Measurements from ENCODE around the gene EXTL2.
"Not testable (repeated sequence)": the region's sequence is repeated elsewhere in the genome, so short reads cannot be mapped to it uniquely, and the experiment has no call there.

The EXTL2 gene, protein sequence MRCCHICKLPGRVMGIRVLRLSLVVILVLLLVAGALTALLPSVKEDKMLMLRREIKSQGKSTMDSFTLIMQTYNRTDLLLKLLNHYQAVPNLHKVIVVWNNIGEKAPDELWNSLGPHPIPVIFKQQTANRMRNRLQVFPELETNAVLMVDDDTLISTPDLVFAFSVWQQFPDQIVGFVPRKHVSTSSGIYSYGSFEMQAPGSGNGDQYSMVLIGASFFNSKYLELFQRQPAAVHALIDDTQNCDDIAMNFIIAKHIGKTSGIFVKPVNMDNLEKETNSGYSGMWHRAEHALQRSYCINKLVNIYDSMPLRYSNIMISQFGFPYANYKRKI

DNA sequence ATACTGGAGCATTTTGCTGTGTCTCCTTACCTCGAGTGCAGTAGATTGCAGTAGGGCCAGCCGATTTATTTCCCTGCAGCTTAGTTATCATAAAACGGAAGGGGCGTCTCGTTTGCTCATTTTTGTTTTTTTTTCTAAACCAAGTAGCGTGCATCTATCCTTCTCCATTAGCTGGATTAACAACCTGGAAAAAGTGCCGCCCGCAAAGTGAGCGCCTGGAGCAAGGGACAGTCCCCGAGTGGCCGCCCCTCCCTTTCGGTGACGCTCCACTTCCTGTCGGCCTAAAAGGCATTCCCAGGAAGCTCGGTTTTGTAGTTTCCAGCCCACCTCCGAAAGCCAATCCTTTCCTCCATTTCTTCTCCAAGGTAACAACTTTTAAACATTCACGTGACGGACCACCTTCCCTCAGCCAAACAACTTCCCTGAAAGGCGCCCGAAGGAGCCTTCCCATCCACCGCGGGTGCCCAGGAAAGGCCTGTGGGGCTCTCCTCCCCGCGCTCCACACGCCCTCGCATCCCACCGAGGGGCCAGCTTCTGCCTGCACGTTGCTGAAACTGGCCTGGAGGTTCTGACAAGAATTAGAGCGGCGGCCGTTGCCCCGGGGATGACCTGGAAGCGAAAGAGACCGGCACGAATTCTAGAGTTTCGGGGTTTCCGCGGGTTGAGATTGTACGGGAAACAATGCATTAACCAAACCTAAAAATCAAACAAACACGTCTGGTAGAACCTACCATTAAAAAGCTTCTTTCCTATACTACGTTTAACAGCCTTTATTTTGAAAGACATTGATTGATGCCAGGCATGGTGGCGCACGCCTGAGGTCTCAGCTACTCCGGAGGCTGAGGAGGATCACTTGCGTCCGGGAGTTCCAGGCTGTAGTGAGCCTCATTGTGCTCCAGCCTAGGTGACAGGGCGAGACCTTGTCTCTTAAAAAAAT, at the start of gene EXTL2:
Gene EXTL2, minus strand, starts transcription at position 240 of the 937 bp plus-strand sequence. CDS start 6,085 bp downstream, outside the sequence.
- DNase-seq (ENCODE audit: low spot score) = peak; percentile 71

- DNase-seq (ENCODE audit: low spot score) = no peak
Observed at GRCh38 chr1:100943533-100943932, 48.9 kb upstream of the EXTL2 start.

DNA sequence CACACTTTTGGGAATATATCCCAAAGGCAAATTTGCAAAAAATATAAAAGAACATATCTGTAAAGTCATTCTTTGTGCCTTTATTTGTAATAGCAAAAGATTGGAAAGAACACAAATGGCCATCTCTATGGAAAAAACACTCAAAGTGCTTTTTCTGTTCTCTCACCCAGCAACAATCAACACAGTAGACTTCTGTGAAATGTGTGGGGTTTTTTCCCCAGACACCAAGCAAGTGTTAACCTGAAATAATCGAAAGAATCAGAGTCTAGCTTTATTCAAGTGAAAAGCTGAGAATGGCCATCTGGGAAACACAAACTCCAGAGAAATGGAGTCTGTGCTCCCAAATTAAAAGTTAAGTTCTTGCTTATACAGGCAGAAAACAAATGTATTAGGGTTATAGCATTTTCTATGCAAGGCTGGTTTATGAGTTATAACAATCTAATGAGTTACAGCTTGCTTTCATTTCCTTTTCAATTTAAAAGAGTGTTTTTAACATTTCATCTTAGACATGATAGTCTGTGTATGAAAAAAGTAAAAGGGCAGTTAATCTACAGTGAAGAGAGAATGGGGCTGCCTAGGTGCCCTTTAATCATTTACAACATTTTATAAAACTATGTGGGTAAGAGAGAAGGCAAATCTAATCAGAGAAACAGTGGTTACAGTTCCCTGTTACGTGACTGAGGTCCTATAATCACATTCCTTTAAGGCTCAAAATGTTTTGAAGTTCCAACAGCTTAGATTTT, 47.8 kb upstream of the EXTL2 start:
- DNase-seq (ENCODE audit: low spot score) = no peak

GRCh38 chr1:100941580-100942216, 47.1 kb upstream of the EXTL2 start:
- DNase-seq (ENCODE audit: low spot score) = no peak

DNA sequence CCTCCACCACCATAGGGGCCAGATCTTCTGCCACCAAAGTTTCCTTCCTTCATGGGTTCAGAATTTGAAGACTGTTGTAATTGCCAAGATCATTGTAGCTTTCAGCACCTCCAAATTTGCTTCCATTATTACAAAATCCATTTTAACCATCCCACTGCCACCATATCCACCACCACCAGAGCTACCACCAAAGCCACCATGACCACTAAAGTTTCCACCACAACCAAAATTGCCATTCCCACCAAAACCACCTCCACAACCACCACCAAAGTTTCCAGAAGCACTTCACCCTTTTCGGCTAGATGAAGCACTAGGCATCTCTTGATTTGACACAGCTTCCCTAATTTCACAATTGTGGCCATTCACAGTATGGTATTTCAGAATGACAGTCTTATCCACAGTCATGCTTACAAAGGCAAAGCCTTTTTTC, 46.5 kb upstream of the EXTL2 start:
- DNase-seq (ENCODE audit: low spot score) = no peak

DNA sequence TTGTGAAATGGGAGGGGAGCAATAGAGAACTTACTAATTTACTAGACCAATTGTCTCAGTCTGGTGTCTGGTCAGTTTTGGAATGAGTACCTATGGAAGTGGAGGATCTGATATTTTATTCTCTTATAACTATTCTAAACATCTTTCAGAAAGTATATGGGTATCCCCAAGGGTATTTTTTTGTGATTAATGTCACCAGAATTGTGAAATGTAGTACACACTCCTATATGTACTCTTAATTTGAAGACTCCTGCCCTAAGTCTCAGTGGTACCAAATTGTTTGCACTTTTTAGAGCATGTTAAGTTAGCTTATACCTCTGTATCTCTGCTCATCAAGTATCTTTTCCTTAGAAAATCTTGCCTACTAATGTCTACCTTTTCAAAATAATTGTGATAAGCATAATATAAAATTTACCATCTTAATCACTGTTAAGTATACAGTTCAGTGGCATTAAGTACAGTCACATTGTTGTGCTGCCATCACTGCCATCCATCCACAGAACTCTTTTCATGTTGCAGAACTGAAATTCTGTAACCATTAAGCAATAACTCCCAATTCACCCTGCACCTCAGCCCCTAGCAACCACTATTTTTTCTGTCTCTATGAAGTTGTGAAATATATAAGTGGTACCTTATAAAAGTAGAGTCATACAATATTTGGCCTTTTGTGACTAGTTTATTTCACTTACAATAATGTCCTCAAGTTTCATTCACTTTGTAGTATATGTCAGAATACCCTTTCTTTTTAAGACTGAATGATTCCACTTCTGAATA, 41.7 kb upstream of the EXTL2 start:
- no peak for DNase-seq (ENCODE audit: low spot score)

GRCh38 chr1:100933555-100933954, 38.9 kb upstream of the EXTL2 start:
- not testable (repeated sequence) for DNase-seq (ENCODE audit: low spot score)

DNA sequence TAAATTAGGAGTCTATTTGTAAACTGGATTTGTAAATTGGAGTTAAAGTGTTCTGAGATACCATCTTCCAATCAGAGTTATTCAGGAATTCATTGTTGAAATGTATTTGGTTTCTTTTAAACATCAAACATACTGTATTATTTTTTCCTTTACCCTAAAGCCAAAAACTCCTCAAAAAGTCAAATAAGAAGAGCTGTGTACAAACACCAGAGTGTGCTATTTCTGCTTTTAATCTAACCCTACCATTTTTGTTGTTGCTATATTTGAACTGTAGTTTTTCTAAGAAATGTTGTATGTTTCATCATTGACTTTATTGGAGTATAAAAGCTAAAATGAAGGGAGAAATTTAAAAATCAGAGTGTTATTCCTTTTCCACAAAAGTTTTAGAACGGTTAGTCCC, 37.1 kb upstream of the EXTL2 start:
- no peak for DNase-seq (ENCODE audit: low spot score)

GRCh38 chr1:100930494-100930893, 35.9 kb upstream of the EXTL2 start:
- DNase-seq (ENCODE audit: low spot score) = no peak

- no peak for DNase-seq (ENCODE audit: low spot score)
Observed at GRCh38 chr1:100928128-100928527, 33.5 kb upstream of the EXTL2 start.

GRCh38 chr1:100927276-100927675, 32.6 kb upstream of the EXTL2 start:
- DNase-seq (ENCODE audit: low spot score) = no peak

- no peak for DNase-seq (ENCODE audit: low spot score)
Observed at GRCh38 chr1:100926240-100926639, 31.6 kb upstream of the EXTL2 start.

GRCh38 chr1:100924991-100925390, 30.3 kb upstream of the EXTL2 start:
- DNase-seq (ENCODE audit: low spot score) = no peak

GRCh38 chr1:100924212-100924611, 29.6 kb upstream of the EXTL2 start:
- DNase-seq (ENCODE audit: low spot score) = no peak

- DNase-seq (ENCODE audit: low spot score) = peak; percentile 2
Observed at GRCh38 chr1:100921110-100921706, 26.6 kb upstream of the EXTL2 start.

DNA sequence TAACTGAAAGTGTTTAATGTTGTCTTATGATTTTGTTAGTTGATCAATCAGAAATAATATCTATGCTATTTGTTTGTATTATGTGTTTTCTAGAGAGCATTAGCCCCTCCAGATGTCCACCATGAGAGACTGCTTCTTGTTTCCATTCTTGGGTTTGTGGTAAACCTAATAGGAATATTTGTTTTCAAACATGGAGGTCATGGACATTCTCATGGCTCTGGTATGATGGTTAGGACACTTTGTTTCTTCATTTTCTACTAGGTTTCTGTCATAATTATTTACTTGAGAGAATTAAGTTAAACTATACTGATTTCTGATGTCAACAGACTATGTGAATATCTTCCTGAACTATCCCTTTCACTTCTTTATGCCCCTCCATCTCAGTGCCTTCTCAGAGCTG, 17.4 kb upstream of the EXTL2 start:
- peak; percentile 9 for DNase-seq (ENCODE audit: low spot score)

GRCh38 chr1:100909018-100909417, 14.4 kb upstream of the EXTL2 start:
- DNase-seq (ENCODE audit: low spot score) = no peak

- DNase-seq (ENCODE audit: low spot score) = no peak
Observed at GRCh38 chr1:100907887-100908286, 13.2 kb upstream of the EXTL2 start.

- no peak for DNase-seq (ENCODE audit: low spot score)
Observed at GRCh38 chr1:100905181-100905580, 10.5 kb upstream of the EXTL2 start.

GRCh38 chr1:100904528-100904927, 9.9 kb upstream of the EXTL2 start:
- DNase-seq (ENCODE audit: low spot score) = no peak

- no peak for DNase-seq (ENCODE audit: low spot score)
Observed at GRCh38 chr1:100903777-100904176, 9.1 kb upstream of the EXTL2 start.
